ENCODE data around the gene KIAA0825. TPM values are rescaled to one million over a fixed set of nuclear protein-coding genes. Genes with fewer than 3 reads are reported as not detected.

KIAA0825 gene
- total and polyA plus RNA-seq, 2 of the 8 experiments (the other 6 are each of a cell fraction or from before 2014, with no cell fraction given) = 0.60 to 1.0 TPM

DNA sequence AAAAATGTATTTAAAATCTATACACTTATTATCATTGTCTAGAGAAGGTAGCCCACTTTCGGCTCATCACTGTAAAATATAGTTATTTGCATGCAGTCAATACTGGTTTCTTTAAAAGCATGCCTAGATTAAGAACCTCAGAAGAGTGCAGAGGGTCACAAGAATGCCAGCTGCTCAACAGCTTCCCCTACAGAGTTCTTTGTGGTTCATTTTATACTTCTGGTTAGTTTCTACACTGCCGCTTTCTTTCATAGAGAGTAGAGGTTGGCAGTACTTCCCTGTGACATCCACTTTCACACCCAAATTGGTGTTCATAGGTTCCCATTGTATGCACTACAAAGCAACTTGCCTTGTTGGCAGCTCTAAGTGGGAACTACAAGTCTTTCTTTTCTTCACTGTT lies 137.3 kb downstream of the KIAA0825 start:
- no peak overlapping the region for H4K91ac ChIP-seq (replicated peaks; ENCODE audit: insufficient read length, low read length)
- H3K4ac ChIP-seq (replicated peaks; ENCODE audit: insufficient read length, low read depth, low read length) = no peak overlapping the region
- H3K4me1 ChIP-seq (replicated peaks in 1 of 4; ENCODE audit: control insufficient read depth in 3 of 4, insufficient read depth in 4 of 4, low read length in 3 of 4) = no peaks in the 10 kb centered on the region
- H4K8ac ChIP-seq (ENCODE audit: extremely low read depth, insufficient read depth, low read length) = no peak overlapping the region
- H2AFZ ChIP-seq (ENCODE audit: low read length) = peak overlapping the region; percentile 26; the same call in 1 of the 2 replicates
- no peaks in the 10 kb centered on the region for H3K79me2 ChIP-seq (ENCODE audit: control insufficient read depth in 1 of 2, insufficient read depth in 2 of 2, low read length in 2 of 2)
- H3K18ac ChIP-seq (ENCODE audit: extremely low read depth, low read length) = no peak overlapping the region
- no peak overlapping the region for H3K56ac ChIP-seq (replicated peaks; ENCODE audit: insufficient read length, low read depth, low read length)
- POLR2A ChIA-PET (ENCODE audit: partially characterized antibody) = no interaction called here
- H4K5ac ChIP-seq (ENCODE audit: insufficient read length, low read depth, low read length) = no peak overlapping the region
- no peaks in the 10 kb centered on the region for H3K9me3 ChIP-seq (ENCODE audit: insufficient read depth in 2 of 2, low read depth in 1 of 2, low read length in 1 of 2)
- no peaks in the 10 kb centered on the region for H3K79me1 ChIP-seq (ENCODE audit: low read depth, low read length)
- DNase-seq (ENCODE audit: low read depth in 1 of 2, low spot score in 2 of 2) (no peak), FAIRE-seq (no peak)
- H3K14ac ChIP-seq (ENCODE audit: insufficient read length) = no peak overlapping the region
- CTCF ChIA-PET (ENCODE audit: partially characterized antibody) = interaction anchor here (1.4 kb wide), 1 partner anchor 44 kb away, joined by 4 read pairs; no protein-coding TSS in a partner anchor
- 95% methylated on average over 2 of the region's 2 CpGs; no CpG with 5 or more reads in 1 of the 2 experiments for WGBS, 2 experiments (ENCODE audit: extremely low coverage in 1 of 2, insufficient coverage in 1 of 2, insufficient read length in 1 of 2, insufficient replicate concordance in 2 of 2, low coverage in 1 of 2, low lambda C conversion rate in 2 of 2, missing lambda C conversion rate in 1 of 2)
- no peak overlapping the region for H3K27ac ChIP-seq (ENCODE audit: low read depth, low read length)
- H2BK20ac ChIP-seq (ENCODE audit: low read length) = no peak overlapping the region
- no peak overlapping the region for H3K4me3 ChIP-seq (ENCODE audit: extremely low read depth in 1 of 4, insufficient read depth in 2 of 4, low read depth in 3 of 4, low read length in 4 of 4)
- no peaks in the 10 kb centered on the region for H3K36me3 ChIP-seq (ENCODE audit: control insufficient read depth in 2 of 4, insufficient read depth in 4 of 4, low read length in 3 of 4)
- no peak overlapping the region for H2BK15ac ChIP-seq (ENCODE audit: low read length)
- no peak overlapping the region for H2AK5ac ChIP-seq (ENCODE audit: low read depth, low read length)
- H3K4me2 ChIP-seq (ENCODE audit: insufficient read depth in 1 of 2, low read depth in 2 of 2, low read length in 2 of 2) = no peak overlapping the region
- no peak overlapping the region for H3K9ac ChIP-seq (replicated peaks in 1 of 4; ENCODE audit: extremely low read depth in 1 of 4, low read depth in 3 of 4, low read length in 3 of 4)
- no peak overlapping the region for H3K23ac ChIP-seq (ENCODE audit: insufficient read length)
- no peak overlapping the region for H2BK120ac ChIP-seq (replicated peaks; ENCODE audit: low read depth, low read length)
- no peaks in the 10 kb centered on the region for H3K23me2 ChIP-seq (ENCODE audit: low read depth, low read length)
- H2BK12ac ChIP-seq (ENCODE audit: low read depth, low read length) = no peak overlapping the region
- H4K20me1 ChIP-seq (replicated peaks in 1 of 2; ENCODE audit: control insufficient read depth in 1 of 2, insufficient read depth in 2 of 2, low read length in 2 of 2) = no peaks in the 10 kb centered on the region
- H2BK5ac ChIP-seq (ENCODE audit: low read depth, low read length) = no peak overlapping the region
- no peaks in the 10 kb centered on the region for H3K27me3 ChIP-seq (replicated peaks in 1 of 4; ENCODE audit: control insufficient read depth in 3 of 4, extremely low read depth in 1 of 4, insufficient read depth in 3 of 4, low read length in 3 of 4)
- TF ChIP-seq FOSL1 (IDR thresholded peaks at IDR 0.05; ENCODE audit: insufficient read depth, low read depth, low read length) (no peak), SUZ12 (IDR thresholded peaks at IDR 0.05; ENCODE audit: low read length) (no peak), HDAC2 (IDR thresholded peaks at IDR 0.05; ENCODE audit: borderline replicate concordance in 1 of 2, low read depth in 2 of 2, low read length in 2 of 2) (no peak), BRCA1 (IDR thresholded peaks at IDR 0.05; ENCODE audit: low read depth, low read length) (no peak), CBX5 (IDR thresholded peaks at IDR 0.05; ENCODE audit: low read depth, low read length) (no peak), CTBP2 (IDR thresholded peaks at IDR 0.05; ENCODE audit: borderline replicate concordance, insufficient read depth, insufficient read length, low read length) (no peak), SRF (IDR thresholded peaks at IDR 0.05; ENCODE audit: low read depth, low read length) (no peak), RFX5 (IDR thresholded peaks at IDR 0.05; ENCODE audit: borderline replicate concordance, low read depth, low read length) (no peak), TAF1 (IDR thresholded peaks at IDR 0.05; ENCODE audit: low read depth, low read length) (no peak), BCL11A (IDR thresholded peaks at IDR 0.05; ENCODE audit: low read depth in 2 of 2, low read length in 2 of 2) (no peak), SIRT6 (IDR thresholded peaks at IDR 0.05; ENCODE audit: low read length) (no peak), SP4 (IDR thresholded peaks at IDR 0.05; ENCODE audit: low read length) (no peak), KDM1A (IDR thresholded peaks at IDR 0.05; ENCODE audit: borderline replicate concordance, low read length) (no peak), SIX5 (IDR thresholded peaks at IDR 0.05; ENCODE audit: low read depth, low read length) (no peak), CHD1 (IDR thresholded peaks at IDR 0.05; ENCODE audit: low read depth, low read length) (no peak)
